ENCODE measurements around the gene MTARC2. TPM values are rescaled to one million over a fixed set of nuclear protein-coding genes. Genes with fewer than 3 reads are reported as not detected.
"Not testable (repeated sequence)": the region's sequence is repeated elsewhere in the genome, so short reads cannot be mapped to it uniquely, and the experiment has no call there.

MTARC2 gene
- total RNA-seq, 1 experiment from 2014 or later: 8.4 TPM

DNA sequence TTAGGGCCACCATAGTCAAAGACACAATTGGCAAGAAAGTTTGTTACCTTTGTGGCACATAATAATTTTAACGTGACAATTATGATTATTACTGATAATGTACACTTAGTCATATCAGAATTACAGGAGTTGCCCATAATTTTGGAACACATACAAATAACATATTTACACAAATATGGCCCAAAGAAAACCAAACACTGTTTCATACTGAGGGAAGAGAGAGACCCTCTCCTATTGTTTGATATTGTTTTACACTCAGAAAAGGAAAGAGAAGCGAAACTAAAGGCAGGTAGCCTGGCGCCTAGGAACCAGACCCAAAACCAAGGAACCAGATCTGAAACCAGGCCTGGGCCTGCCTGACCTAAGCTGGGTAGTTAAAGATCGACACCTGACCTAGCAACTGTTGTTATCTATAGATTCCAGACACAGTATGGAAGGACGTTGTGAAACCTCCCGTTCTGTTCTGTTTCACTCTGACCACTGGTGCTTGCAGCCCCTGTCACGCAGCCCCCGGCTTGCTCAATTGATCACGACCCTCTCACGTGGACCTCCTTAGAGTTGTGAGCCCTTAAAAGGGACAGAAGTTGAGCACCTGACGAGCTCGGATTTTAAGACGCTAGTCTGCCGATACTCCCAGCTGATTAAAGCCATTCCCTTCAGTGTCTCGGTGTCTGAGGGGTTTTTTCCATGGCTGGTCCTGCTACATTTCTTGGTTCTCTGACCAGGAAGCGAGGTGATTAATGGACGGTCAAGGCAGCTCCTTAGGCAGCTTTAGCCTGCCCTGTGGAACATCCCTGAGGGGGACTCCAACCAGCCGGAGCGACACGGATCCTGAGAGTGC, 30.1 kb upstream of the MTARC2 start:
- Histone ChIP-seq H3K36me3 (no peaks in the 10 kb centered on the region), H3K9me3 (no peaks in the 10 kb centered on the region), H3K4me3 (no peak overlapping the region), H3K27me3 (peaks cover 2% of the 10 kb centered on the region)
- DNase-seq: no peak

DNA sequence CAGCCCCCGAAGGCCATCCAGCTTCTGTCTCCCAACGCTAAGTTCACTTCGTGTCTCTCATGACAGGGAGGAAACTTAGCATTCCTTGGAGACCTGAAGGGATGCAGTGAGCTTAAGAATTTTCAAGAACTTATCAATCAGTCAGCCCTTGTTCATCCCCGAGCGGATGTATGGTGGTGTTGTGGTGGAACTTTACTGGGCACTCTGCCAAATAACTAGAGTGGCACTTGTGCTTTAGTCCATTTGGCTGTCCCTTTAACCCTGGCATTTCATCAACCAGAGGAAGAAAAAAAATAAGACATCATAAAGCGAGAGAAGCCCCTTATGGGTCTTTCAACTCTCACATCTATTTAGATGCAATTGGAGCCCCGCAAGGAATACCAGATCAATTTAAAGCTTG, 26.9 kb upstream of the MTARC2 start:
- not testable (repeated sequence) for H3K27me3 ChIP-seq, H3K4me3 ChIP-seq, H3K9me3 ChIP-seq, DNase-seq, H3K36me3 ChIP-seq

DNA sequence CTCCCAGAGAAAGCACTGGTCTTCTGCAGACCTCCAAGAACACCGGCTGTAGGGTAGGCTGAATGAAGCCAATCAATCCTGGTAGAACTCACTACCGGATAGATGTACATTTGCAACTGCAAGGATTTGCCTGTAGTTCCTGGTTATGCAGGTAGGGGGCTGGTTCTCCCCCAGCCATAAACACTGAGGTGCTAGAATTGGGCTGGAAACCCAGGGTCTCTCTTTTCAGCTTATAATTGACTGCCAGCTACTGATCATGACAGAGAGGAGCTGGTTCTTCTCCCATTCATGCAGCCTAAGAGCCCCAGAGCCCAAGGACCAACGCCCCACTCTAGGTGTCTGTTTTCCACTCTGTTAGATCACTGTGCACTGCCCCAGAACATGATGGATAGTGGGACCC, 21.5 kb upstream of the MTARC2 start:
- Histone ChIP-seq H3K36me3 (no peaks in the 10 kb centered on the region), H3K9me3 (no peaks in the 10 kb centered on the region), H3K4me3 (no peak overlapping the region), H3K27me3 (no peaks in the 10 kb centered on the region)
- no peak for DNase-seq

DNA sequence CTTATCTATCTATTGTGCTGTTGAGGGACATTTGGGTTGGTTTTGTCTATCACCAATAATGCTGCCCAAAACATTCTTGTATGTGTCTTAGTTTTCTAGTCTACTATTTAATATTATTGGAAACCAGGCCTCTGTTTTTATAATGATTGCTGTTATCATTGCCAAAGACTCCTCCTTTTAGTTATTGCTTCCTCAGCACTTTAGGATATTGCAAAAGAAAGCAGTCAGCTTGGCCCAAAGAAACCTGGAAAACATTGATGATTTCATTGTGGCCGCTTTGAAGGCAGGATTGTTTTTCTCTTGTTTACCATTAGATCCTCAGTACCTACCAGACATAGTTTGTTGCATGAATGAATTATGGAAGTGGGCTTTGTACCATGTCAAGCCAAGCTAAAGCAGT, 20.6 kb upstream of the MTARC2 start:
- no peaks in the 10 kb centered on the region for H3K9me3 ChIP-seq
- H3K4me3 ChIP-seq: no peak overlapping the region
- no peak for DNase-seq
- H3K36me3 ChIP-seq: no peaks in the 10 kb centered on the region
- H3K27me3 ChIP-seq: no peaks in the 10 kb centered on the region

DNA sequence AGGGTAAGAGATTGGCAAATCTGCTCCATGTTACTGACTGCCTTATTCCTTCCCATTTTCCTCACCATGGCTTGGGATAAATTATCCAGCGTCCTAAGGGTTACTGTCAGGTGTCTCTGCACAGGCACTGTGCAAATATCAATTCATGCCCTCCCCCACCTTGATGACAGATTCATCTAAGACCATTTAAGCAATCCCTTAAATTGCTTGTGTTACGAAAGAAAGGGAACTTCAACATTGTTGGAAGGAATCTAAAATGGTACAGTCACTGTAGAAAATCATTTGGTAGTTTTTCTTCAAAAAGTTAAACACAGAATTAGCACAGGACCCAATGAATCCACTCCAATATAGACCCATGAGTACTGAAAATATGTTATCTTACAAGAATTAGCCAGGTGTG, 17.6 kb upstream of the MTARC2 start:
- no peaks in the 10 kb centered on the region for H3K27me3 ChIP-seq

DNA sequence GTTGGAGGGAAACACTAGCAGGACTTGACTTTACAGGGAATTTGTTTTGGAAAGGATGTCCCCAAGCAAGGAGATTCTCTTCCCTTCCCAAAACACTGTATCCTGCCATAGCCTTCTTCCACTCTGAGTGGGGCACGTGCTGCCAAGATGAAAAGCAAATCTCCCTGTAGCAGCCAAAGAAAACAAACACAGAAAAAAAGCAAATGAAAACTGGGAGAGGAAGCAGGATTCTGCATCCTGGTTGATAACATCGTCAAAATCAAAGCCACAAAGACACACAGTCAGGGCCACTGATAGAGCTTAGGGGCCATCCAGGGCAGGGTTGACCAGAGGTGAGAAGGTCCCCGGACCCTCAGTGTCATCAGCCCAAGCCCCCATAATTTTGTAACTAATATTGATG, 16.0 kb upstream of the MTARC2 start:
- H3K4me3 ChIP-seq: no peak overlapping the region
- H3K9me3 ChIP-seq: no peaks in the 10 kb centered on the region
- DNase-seq: peak; percentile 59
- H3K36me3 ChIP-seq: no peaks in the 10 kb centered on the region
- no peaks in the 10 kb centered on the region for H3K27me3 ChIP-seq

More for the DNA sequence above, 17.6 kb upstream of the MTARC2 start:
- Histone ChIP-seq H3K4me3 (no peak overlapping the region), H3K9me3 (no peaks in the 10 kb centered on the region), H3K36me3 (no peaks in the 10 kb centered on the region)
- DNase-seq: no peak

DNA sequence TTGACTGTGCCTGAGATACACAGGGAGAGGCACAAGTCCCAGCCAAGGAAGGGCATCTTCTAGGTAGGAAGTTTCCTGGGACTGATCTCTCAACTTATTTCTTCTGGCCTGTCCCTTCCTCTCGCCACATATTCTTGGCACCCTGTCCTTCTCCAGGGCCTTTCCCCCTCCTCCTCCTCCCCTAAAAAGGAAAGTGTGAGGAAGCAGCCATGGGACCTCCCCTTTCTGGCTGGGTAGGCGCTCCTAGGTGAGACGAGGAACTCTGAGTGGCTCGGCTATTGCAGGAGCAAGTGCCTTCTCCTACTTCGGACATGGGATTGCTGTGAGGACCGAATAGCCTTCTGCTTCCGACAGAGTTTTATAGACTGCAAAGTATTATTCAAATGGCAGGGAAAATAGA, 15.5 kb upstream of the MTARC2 start:
- Histone ChIP-seq H3K9me3 (no peaks in the 10 kb centered on the region), H3K36me3 (no peaks in the 10 kb centered on the region), H3K27me3 (no peaks in the 10 kb centered on the region), H3K4me3 (no peak overlapping the region)
- DNase-seq: no peak

DNA sequence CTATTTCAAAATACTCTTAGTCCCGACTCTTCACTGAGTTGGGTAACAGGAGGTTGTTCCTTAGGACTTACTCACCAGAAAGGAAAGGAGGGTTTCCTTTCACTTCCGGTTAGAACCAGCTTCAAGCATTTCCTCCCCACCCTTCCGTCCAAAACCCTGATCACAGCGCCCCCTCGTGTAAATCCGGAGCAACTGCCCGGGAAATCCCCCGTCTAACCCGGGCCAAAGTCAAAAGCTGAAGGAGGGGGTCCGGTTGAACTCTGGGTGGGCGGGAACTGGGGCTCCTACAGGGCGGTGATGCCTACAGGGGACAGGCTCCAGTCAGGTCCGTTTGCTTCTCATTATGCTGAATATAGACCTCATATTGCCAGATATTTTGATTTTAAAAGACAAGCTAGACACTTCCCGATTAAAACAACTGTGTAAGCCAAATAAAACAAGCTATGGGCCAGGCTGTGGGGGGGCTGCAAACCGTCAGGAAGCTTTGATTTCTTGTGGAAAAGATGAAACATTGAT, 15.0 kb upstream of the MTARC2 start:
- no peaks in the 10 kb centered on the region for H3K27me3 ChIP-seq
- peak; percentile 67 for DNase-seq
- H3K36me3 ChIP-seq: no peaks in the 10 kb centered on the region
- H3K4me3 ChIP-seq: no peak overlapping the region
- H3K9me3 ChIP-seq: no peaks in the 10 kb centered on the region

DNA sequence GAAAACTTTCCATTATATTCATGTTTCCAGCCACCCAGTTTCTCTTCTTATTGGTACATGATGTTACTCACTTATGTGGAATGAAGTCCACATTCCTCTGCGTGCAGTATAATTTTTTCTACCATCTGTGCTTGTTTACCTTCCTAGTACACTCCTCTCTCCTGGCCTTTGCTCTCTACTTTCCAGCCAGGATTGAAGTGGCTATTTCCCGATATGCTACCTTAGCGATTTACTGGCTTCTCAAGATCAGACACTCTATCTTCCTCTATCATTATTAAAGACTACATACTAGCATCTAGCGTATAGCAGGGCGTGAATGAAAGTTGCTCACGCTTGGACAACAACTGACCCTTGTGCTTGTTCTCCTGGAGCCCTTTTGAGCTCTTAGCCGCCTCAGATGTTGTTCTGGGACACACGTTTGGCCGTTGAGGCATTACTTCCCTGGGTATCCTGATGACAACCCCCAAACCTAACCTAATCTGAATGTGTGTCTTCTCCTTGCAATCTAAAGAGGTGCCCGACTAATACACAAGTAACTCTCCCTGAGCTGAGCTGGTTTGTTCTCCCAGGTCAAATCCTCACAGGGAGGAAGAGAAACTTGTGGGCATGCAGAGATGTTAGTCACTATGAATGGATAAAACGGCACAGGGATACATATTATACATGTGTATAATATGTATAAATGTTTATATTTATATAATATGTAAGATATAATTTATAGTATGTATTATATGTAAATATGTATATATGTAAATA, 13.4 kb upstream of the MTARC2 start:
- H3K36me3 ChIP-seq: no peaks in the 10 kb centered on the region
- DNase-seq: peak; percentile 10
- H3K9me3 ChIP-seq: no peaks in the 10 kb centered on the region
- no peaks in the 10 kb centered on the region for H3K27me3 ChIP-seq
- H3K4me3 ChIP-seq: no peak overlapping the region

DNA sequence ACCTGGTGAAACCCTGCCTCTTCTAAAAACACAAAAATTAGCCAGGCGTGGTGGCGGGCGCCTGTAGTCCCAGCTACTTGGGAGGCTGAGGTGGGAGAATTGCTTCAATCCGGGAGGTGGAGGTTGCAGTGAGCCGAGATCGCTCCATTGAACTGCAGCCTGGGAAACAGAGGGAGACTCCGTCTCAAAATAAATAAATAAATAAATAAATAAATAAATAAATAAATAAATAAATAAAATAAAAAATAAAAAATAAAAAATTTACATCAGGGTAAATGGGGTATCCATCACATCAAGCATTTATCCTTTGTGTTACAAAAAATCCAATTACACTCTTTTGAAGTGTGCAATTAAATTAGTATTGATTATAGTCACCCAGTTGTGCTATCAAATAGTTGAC, 11.8 kb upstream of the MTARC2 start:
- not testable (repeated sequence) for H3K9me3 ChIP-seq, H3K27me3 ChIP-seq, H3K4me3 ChIP-seq, DNase-seq, H3K36me3 ChIP-seq

DNA sequence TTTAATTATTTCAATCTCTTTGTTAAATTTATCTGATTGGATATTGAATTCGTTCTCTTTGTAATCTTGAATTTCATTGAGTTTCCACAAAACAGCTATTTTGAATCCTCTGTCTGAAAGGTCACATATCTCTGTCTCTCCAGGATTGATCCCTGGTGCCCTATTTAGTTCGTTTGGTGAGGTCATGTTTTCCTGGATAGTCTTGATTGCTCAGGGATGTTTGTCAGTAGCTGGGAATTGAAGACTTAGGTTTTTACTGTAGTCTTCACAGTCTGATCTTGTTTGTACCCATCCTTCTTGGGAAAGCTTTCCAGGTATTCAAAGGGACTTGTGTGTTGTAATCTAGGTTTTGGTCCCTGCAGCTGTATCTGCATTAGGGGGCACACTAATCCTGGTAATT, 6.8 kb upstream of the MTARC2 start:
- Histone ChIP-seq H3K36me3 (no peaks in the 10 kb centered on the region), H3K27me3 (peaks cover 3% of the 10 kb centered on the region; the same call in 1 of the 2 replicates), H3K9me3 (no peaks in the 10 kb centered on the region), H3K4me3 (no peak overlapping the region)
- no peak for DNase-seq

DNA sequence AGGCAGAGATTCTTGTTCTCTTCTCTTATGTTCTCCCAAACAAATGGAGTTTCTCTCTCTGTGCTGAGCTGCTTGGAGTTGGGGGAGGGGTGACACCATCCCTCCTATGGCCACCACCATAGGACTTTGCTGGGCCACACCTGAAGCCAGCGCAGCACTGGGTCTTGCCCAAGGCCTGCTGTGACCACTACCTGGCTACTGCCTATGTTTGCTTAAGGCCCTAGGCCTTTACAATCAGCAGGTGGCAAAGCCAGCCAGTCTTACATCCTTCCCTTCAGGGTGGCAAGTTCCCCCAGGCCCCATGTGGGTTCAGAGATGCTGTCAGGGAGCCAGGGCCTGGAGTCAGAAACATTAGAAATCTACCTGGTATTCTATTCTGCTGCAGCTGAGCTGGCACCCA, 6.3 kb upstream of the MTARC2 start:
- no peaks in the 10 kb centered on the region for H3K36me3 ChIP-seq
- DNase-seq: no peak
- peaks cover 3% of the 10 kb centered on the region; the same call in 1 of the 2 replicates for H3K27me3 ChIP-seq
- H3K9me3 ChIP-seq: no peaks in the 10 kb centered on the region
- H3K4me3 ChIP-seq: no peak overlapping the region

DNA sequence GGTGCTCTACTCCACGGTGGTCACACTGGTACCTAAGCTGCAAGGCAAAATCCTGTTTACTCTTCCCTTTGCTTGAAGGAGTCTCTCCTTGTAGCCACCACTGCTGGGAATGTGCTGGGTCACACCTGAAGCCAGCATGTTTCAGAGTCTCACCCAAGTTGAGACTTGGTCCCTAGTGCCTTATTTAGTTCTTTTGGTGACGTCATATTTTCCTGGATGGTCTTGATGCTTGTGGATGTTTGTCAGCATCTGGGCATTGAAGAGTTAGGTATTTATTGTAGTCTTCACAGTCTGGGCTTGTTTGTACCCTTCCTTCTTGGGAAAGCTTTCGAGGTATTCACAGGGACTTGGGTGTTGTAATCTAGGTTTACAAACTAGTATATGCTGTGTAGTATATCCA, 5.6 kb upstream of the MTARC2 start:
- H3K36me3 ChIP-seq: no peaks in the 10 kb centered on the region
- peaks cover 3% of the 10 kb centered on the region; the same call in 1 of the 2 replicates for H3K27me3 ChIP-seq
- no peak for DNase-seq
- H3K4me3 ChIP-seq: no peak overlapping the region
- H3K9me3 ChIP-seq: no peaks in the 10 kb centered on the region

DNA sequence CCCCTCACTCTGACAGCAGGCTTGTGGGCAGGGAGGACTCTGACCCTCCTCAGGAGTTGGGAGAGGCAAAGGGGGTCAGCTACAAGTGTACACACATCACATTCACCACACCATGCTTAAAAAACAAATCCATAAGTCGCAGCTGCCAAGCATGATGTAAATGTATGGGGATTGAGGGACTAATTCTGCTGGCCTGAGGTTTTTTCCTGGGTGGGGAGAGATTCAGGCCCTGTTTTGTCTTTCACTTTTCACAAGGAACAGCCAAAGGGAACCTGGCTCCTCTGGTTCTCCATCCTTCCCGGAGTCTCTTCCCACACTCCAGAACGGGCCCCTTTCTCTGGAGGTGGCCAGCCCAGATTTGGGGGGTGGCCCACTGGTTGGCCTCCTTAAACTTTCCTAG, 1.3 kb upstream of the MTARC2 start:
- no peak overlapping the region for H3K4me3 ChIP-seq
- H3K27me3 ChIP-seq: no peaks in the 10 kb centered on the region
- H3K36me3 ChIP-seq: no peaks in the 10 kb centered on the region
- no peaks in the 10 kb centered on the region for H3K9me3 ChIP-seq
- no peak for DNase-seq

DNA sequence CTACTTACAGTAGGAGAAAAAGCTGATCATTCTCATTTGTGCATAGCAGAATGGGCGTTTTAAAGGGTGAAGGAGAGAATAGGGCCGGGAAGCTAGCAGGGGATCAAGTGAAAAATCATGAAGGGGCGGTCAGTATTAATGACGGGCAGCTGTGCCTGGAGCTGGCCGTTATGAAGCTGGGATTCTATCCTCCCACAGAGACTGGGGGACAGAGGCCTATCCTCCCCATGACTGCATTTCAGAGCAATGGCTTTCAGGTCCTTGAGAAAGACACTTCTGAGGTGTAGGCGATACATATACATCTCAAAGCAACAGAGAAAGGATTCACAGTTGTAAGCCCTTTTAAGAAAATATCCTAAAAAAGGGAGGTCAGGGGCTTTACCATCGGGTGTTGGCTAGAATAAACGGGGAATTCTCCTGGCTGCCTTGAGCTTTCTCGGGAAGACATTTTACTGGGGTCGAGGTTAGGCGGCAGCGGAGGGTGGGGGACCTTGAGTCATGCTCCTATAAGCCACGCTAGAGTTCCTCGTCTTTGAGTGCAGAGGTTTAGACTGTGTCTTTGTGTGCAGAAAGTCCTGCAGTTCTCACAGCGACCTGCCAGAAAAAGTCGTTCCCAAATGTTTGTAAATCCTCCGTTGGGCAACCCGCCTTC, 559 bp upstream of the MTARC2 start:
- DNase-seq: no peak
- H3K9me3 ChIP-seq: no peaks in the 10 kb centered on the region
- no peaks in the 10 kb centered on the region for H3K27me3 ChIP-seq
- no peaks in the 10 kb centered on the region for H3K36me3 ChIP-seq
- H3K4me3 ChIP-seq: peak overlapping the region; percentile 51

DNA sequence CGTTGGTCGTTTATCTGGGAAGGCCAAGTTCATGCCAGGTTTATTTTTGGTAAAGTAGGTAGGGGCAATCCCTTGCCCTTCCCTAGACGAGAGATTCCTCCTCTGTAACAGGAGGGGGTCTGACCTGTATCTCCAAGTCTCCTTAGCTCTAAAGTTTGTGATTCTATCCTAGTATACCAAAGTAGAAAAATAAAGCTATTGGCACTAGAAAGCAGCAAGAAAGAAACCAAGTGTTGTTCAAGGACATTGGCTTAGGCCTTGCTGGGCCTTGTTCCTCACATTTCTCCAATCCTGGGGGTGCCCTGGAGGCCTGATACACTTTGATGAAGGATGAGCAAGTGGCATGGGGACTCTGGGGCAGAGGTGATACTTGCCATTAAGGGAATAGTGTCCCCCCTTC, 814 bp downstream of the MTARC2 start:
- no peak for DNase-seq
- Histone ChIP-seq H3K36me3 (no peaks in the 10 kb centered on the region), H3K9me3 (no peaks in the 10 kb centered on the region), H3K27me3 (no peaks in the 10 kb centered on the region), H3K4me3 (peak overlapping the region; percentile 51)

DNA sequence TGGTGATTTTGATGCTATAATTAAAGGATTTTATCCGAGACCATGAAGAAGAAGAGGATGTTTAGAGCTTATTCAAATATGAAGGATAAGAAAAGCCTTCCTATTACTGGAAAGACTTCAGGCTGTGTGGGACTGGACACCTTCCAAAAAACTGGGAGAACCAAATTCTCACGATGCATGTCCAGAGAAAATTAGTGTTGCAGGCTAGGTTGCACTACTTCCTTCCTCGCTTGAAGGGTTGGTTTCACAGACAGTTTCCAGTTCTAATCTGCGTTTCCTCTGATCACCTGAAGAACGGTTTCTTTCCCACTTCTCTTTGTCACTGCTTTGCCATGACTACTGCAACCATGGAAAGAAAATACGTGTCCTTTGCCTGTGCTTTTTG, 2.0 kb downstream of the MTARC2 start:
- no peak for DNase-seq
- Histone ChIP-seq H3K27me3 (no peaks in the 10 kb centered on the region), H3K4me3 (no peak overlapping the region), H3K9me3 (no peaks in the 10 kb centered on the region), H3K36me3 (no peaks in the 10 kb centered on the region)

Measured in MG63 (cell line).